Liver (tissue), 9 donors: ENCODE data around the gene NKAIN2. TPM values are rescaled to one million over a fixed set of nuclear protein-coding genes. Genes with fewer than 3 reads are reported as not detected.

Experiments
- DNase-seq: peaks from one replicate; pipeline ENCODE4 v3.0.0-alpha.2; 2017; ENCODE audit warnings: low spot score
- H3K27ac ChIP-seq, 2 donors: one replicate each; pipeline ENCODE4 v1.7.0; 2013; ENCODE audit warnings: inconsistent platforms in 2 of 2, low read length in 2 of 2, control low read depth in 1 of 2, low read depth in 1 of 2, mild to moderate bottlenecking in 1 of 2
- H3K27me3 ChIP-seq, 4 donors: one replicate each; pipeline versions ENCODE4 v1.6.1 to v1.7.0; 2013; ENCODE audit warnings: low read length in 3 of 4, inconsistent platforms in 1 of 4, mild to moderate bottlenecking in 1 of 4, moderate library complexity in 1 of 4; ENCODE audit not compliant: control insufficient read depth in 4 of 4, insufficient read depth in 4 of 4
- H3K36me3 ChIP-seq, 4 donors: one replicate each; pipeline versions ENCODE4 v1.6.1 to v1.7.0; 2013; ENCODE audit warnings: low read length in 3 of 4, mild to moderate bottlenecking in 3 of 4, low read depth in 1 of 4, moderate library complexity in 1 of 4; ENCODE audit not compliant: control insufficient read depth in 4 of 4, insufficient read depth in 3 of 4
- H3K4me1 ChIP-seq, 4 donors: one replicate each; pipeline versions ENCODE4 v1.6.1 to v1.7.0; 2013; ENCODE audit warnings: low read length in 3 of 4, mild to moderate bottlenecking in 3 of 4, moderate library complexity in 1 of 4; ENCODE audit not compliant: control insufficient read depth in 4 of 4, insufficient read depth in 4 of 4
- H3K4me3 ChIP-seq, 3 donors: one replicate each; pipeline versions ENCODE4 v1.6.1 to v1.7.0; 2013; ENCODE audit warnings: low read length in 3 of 3, control low read depth in 1 of 3, low read depth in 1 of 3, mild to moderate bottlenecking in 1 of 3
- H3K9ac ChIP-seq, 2 donors: one replicate each; pipeline ENCODE4 v1.7.0; 2013; ENCODE audit warnings: low read length in 2 of 2, mild to moderate bottlenecking in 2 of 2, moderate library complexity in 2 of 2, control low read depth in 1 of 2, low read depth in 1 of 2
- H3K9me3 ChIP-seq, 4 donors: one replicate each; pipeline versions ENCODE4 v1.6.1 to v1.7.0; 2013; ENCODE audit warnings: low read length in 3 of 4; ENCODE audit not compliant: control insufficient read depth in 4 of 4
- EGR1 ChIP-seq, 2 donors: IDR thresholded peaks; 2 replicates each; pipeline ENCODE4 v1.6.1; 2016 to 2018; ENCODE audit warnings: antibody characterized with exemption in 2 of 2, low read depth in 2 of 2
- FOXA1 ChIP-seq: IDR thresholded peaks from 2 replicates; pipeline ENCODE4 v1.6.1; 2016; ENCODE audit warnings: antibody characterized with exemption
- FOXA2 ChIP-seq: IDR thresholded peaks from 2 replicates; pipeline ENCODE4 v1.6.1; 2016; ENCODE audit warnings: antibody characterized with exemption
- GABPA ChIP-seq, 2 donors: IDR thresholded peaks in 1 of 2; conservative IDR thresholded peaks in 1 of 2; 2 replicates each; pipeline ENCODE4 v1.6.1; 2016; ENCODE audit warnings: antibody characterized with exemption in 2 of 2, mild to moderate bottlenecking in 1 of 2, moderate library complexity in 1 of 2
- HNF4A ChIP-seq, 2 donors: conservative IDR thresholded peaks; 2 replicates each; pipeline ENCODE4 v1.6.1; 2016; ENCODE audit warnings: antibody characterized with exemption in 2 of 2, mild to moderate bottlenecking in 2 of 2
- HNF4G ChIP-seq: IDR thresholded peaks from 2 replicates; pipeline ENCODE4 v1.6.1; 2016; ENCODE audit warnings: antibody characterized with exemption
- JUND ChIP-seq, 2 donors: IDR thresholded peaks; 2 replicates each; pipeline ENCODE4 v1.6.1; 2016; ENCODE audit warnings: antibody characterized with exemption in 2 of 2
- NR2F2 ChIP-seq: IDR thresholded peaks from 2 replicates; pipeline ENCODE4 v1.6.1; 2016; ENCODE audit warnings: antibody characterized with exemption
- RAD21 ChIP-seq, 2 donors: IDR thresholded peaks; 2 replicates each; pipeline ENCODE4 v1.6.1; 2016; ENCODE audit warnings: antibody characterized with exemption in 2 of 2, mild to moderate bottlenecking in 2 of 2
- RXRA ChIP-seq, 2 donors: IDR thresholded peaks; 2 replicates each; pipeline ENCODE4 v1.6.1; 2017 to 2018; ENCODE audit warnings: antibody characterized with exemption in 2 of 2, mild to moderate bottlenecking in 1 of 2
- SP1 ChIP-seq: IDR thresholded peaks from 2 replicates; pipeline ENCODE4 v1.6.1; 2018; ENCODE audit warnings: antibody characterized with exemption, mild to moderate bottlenecking
- TAF1 ChIP-seq: conservative IDR thresholded peaks from 2 replicates; pipeline ENCODE4 v1.6.1; 2016; ENCODE audit warnings: antibody characterized with exemption, mild to moderate bottlenecking
- YY1 ChIP-seq: IDR thresholded peaks from 2 replicates; pipeline ENCODE4 v1.6.1; 2016; ENCODE audit warnings: antibody characterized with exemption, mild to moderate bottlenecking
- polyA plus RNA-seq, 2 donors: library from polyadenylated mRNA; stranded (reverse) in 1 of 2; unstranded in 1 of 2; fragments of 200-250 nt in 1 of 2; fragments of >200 nt in 1 of 2; fragmentation: Nextera tagmentation in 1 of 2; extraction: Ambion mirVana in 1 of 2; gene quantifications; one replicate each; pipeline versions ENCODE4 v1.2.1 to v1.2.3, GENCODE V29; 2013 to 2015
- total RNA-seq, 2 donors: library from RNA; depleted of rRNA; stranded (reverse); fragments of >200 nt; gene quantifications; one replicate each; pipeline ENCODE4 v1.2.3, GENCODE V29; 2014
- TF ChIP-seq, protein P1 (sequence below): IDR thresholded peaks from 2 replicates; pipeline ENCODE4 v1.6.1; 2016; ENCODE audit warnings: antibody characterized with exemption, mild to moderate bottlenecking
- TF ChIP-seq, protein P2 (sequence below): IDR thresholded peaks from 2 replicates; pipeline ENCODE4 v1.6.1; 2016; ENCODE audit warnings: antibody characterized with exemption
- TF ChIP-seq, protein P3 (sequence below): IDR thresholded peaks from 2 replicates; pipeline ENCODE4 v1.6.1; 2016; ENCODE audit warnings: antibody characterized with exemption
- TF ChIP-seq, protein P4 (sequence below): IDR thresholded peaks from 2 replicates; pipeline ENCODE4 v1.6.1; 2016; ENCODE audit warnings: antibody characterized with exemption
- TF ChIP-seq, protein P5 (sequence below): fragments of 150-350 bp; IDR thresholded peaks from 2 replicates; pipeline ENCODE4 v1.5.1; 2017; ENCODE audit warnings: improper control_type of control experiment, low read depth, low read length; ENCODE audit not compliant: missing input control
- donor health status: healthy.
- donor health status: healthy.
- donor health status: healthy.
- donor health status: healthy.
- donor health status: healthy.

NKAIN2 gene
- total and polyA plus RNA-seq, 4 donors, result 0.05 to 0.14 TPM; not detected in 2

DNA sequence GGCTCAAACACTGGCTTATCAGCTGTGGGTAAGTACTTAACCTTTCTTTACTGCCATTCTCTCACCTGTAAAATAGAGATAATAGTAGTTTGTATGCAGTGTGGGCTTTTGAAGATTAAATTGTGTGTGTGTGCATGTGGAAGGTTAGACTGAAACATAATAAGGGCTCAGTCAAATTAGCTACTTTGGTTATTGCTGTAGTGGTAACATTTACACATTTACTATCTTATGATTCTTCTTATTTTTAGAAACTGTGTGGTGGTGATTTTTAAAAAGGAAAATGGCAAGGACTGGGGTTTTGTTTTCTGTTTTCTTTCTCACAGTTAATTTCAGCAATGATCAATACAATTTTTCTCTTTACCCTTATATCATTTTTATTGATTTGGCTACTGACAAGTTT, 206.9 kb downstream of the NKAIN2 start:
- H3K9me3 ChIP-seq, result no peaks in the 10 kb centered on the region
- no peak for DNase-seq
- no peak for TF ChIP-seq FOXA1
- no peak for TF ChIP-seq YY1
- TF ChIP-seq RXRA (IDR thresholded peaks at IDR 0.05), result no peak
- no peak for TF ChIP-seq RAD21 (IDR thresholded peaks at IDR 0.05)
- no peak for TF ChIP-seq HNF4G
- TF ChIP-seq, protein P1, sequence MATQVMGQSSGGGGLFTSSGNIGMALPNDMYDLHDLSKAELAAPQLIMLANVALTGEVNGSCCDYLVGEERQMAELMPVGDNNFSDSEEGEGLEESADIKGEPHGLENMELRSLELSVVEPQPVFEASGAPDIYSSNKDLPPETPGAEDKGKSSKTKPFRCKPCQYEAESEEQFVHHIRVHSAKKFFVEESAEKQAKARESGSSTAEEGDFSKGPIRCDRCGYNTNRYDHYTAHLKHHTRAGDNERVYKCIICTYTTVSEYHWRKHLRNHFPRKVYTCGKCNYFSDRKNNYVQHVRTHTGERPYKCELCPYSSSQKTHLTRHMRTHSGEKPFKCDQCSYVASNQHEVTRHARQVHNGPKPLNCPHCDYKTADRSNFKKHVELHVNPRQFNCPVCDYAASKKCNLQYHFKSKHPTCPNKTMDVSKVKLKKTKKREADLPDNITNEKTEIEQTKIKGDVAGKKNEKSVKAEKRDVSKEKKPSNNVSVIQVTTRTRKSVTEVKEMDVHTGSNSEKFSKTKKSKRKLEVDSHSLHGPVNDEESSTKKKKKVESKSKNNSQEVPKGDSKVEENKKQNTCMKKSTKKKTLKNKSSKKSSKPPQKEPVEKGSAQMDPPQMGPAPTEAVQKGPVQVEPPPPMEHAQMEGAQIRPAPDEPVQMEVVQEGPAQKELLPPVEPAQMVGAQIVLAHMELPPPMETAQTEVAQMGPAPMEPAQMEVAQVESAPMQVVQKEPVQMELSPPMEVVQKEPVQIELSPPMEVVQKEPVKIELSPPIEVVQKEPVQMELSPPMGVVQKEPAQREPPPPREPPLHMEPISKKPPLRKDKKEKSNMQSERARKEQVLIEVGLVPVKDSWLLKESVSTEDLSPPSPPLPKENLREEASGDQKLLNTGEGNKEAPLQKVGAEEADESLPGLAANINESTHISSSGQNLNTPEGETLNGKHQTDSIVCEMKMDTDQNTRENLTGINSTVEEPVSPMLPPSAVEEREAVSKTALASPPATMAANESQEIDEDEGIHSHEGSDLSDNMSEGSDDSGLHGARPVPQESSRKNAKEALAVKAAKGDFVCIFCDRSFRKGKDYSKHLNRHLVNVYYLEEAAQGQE, result no peak
- no peak for TF ChIP-seq GABPA (IDR thresholded peaks at IDR 0.05 in 1 of 2, conservative IDR thresholded peaks at IDR 0.05 in 1 of 2)
- TF ChIP-seq TAF1, result no peak
- TF ChIP-seq, protein P2, sequence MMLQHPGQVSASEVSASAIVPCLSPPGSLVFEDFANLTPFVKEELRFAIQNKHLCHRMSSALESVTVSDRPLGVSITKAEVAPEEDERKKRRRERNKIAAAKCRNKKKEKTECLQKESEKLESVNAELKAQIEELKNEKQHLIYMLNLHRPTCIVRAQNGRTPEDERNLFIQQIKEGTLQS, result no peak
- no peak for TF ChIP-seq FOXA2
- no peak for TF ChIP-seq SP1
- TF ChIP-seq JUND (IDR thresholded peaks at IDR 0.05), result no peak
- TF ChIP-seq EGR1 (IDR thresholded peaks at IDR 0.05; ENCODE audit: low read depth in 2 of 2), result no peak
- TF ChIP-seq, protein P3, sequence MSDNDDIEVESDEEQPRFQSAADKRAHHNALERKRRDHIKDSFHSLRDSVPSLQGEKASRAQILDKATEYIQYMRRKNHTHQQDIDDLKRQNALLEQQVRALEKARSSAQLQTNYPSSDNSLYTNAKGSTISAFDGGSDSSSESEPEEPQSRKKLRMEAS, result no peak
- no peak for TF ChIP-seq NR2F2
- TF ChIP-seq, protein P4, sequence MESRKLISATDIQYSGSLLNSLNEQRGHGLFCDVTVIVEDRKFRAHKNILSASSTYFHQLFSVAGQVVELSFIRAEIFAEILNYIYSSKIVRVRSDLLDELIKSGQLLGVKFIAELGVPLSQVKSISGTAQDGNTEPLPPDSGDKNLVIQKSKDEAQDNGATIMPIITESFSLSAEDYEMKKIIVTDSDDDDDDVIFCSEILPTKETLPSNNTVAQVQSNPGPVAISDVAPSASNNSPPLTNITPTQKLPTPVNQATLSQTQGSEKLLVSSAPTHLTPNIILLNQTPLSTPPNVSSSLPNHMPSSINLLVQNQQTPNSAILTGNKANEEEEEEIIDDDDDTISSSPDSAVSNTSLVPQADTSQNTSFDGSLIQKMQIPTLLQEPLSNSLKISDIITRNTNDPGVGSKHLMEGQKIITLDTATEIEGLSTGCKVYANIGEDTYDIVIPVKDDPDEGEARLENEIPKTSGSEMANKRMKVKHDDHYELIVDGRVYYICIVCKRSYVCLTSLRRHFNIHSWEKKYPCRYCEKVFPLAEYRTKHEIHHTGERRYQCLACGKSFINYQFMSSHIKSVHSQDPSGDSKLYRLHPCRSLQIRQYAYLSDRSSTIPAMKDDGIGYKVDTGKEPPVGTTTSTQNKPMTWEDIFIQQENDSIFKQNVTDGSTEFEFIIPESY, result no peak
- TF ChIP-seq, protein P5, sequence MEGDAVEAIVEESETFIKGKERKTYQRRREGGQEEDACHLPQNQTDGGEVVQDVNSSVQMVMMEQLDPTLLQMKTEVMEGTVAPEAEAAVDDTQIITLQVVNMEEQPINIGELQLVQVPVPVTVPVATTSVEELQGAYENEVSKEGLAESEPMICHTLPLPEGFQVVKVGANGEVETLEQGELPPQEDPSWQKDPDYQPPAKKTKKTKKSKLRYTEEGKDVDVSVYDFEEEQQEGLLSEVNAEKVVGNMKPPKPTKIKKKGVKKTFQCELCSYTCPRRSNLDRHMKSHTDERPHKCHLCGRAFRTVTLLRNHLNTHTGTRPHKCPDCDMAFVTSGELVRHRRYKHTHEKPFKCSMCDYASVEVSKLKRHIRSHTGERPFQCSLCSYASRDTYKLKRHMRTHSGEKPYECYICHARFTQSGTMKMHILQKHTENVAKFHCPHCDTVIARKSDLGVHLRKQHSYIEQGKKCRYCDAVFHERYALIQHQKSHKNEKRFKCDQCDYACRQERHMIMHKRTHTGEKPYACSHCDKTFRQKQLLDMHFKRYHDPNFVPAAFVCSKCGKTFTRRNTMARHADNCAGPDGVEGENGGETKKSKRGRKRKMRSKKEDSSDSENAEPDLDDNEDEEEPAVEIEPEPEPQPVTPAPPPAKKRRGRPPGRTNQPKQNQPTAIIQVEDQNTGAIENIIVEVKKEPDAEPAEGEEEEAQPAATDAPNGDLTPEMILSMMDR, result no peak
- no peak for TF ChIP-seq HNF4A (conservative IDR thresholded peaks at IDR 0.05)
- no peak overlapping the region for H3K27ac ChIP-seq
- no peak overlapping the region for H3K4me3 ChIP-seq
- peaks cover 0 to 9% (median 2%) of the 10 kb centered on the region in 4 donors for H3K4me1 ChIP-seq
- H3K36me3 ChIP-seq, result no peaks in the 10 kb centered on the region
- H3K9ac ChIP-seq, result no peak overlapping the region
- H3K27me3 ChIP-seq, result no peaks in the 10 kb centered on the region
